Osteoblast (primary cell): ENCODE data around the gene RPA1. TPM values are rescaled to one million over a fixed set of nuclear protein-coding genes. Genes with fewer than 3 reads are reported as not detected.
"Not testable (repeated sequence)": the region's sequence is repeated elsewhere in the genome, so short reads cannot be mapped to it uniquely, and the experiment has no call there.

ENCODE experiments used
- DNase-seq: peaks from one replicate; pipeline ENCODE4 v3.0.0; 2011; ENCODE audit warnings: low spot score, mixed read lengths; ENCODE audit not compliant: insufficient read length; ENCODE audit errors: missing footprints
- H2AFZ ChIP-seq: 2 replicates; pipeline ENCODE4 v1.6.0; 2011; ENCODE audit warnings: mild to moderate bottlenecking, low read length
- H3K27ac ChIP-seq: 2 replicates; pipeline ENCODE4 v1.5.1; 2011; ENCODE audit warnings: mild to moderate bottlenecking, low read depth, low read length, moderate library complexity
- H3K27me3 ChIP-seq: 2 replicates; pipeline ENCODE4 v1.6.0; 2012; ENCODE audit warnings: mild to moderate bottlenecking, control low read depth, inconsistent platforms, low read length, moderate library complexity; ENCODE audit not compliant: insufficient read depth
- H3K36me3 ChIP-seq: 2 replicates; pipeline ENCODE4 v1.5.1; 2011; ENCODE audit warnings: mild to moderate bottlenecking, low read length, control low read depth, moderate library complexity; ENCODE audit not compliant: insufficient read depth
- H3K4me1 ChIP-seq: 2 replicates; pipeline ENCODE4 v1.5.1; 2011; ENCODE audit warnings: mild to moderate bottlenecking, low read length, control low read depth, moderate library complexity; ENCODE audit not compliant: insufficient read depth
- H3K4me2 ChIP-seq: 2 replicates; pipeline ENCODE4 v1.6.0; 2011; ENCODE audit warnings: mild to moderate bottlenecking, low read length; ENCODE audit not compliant: insufficient read depth
- H3K4me3 ChIP-seq: fragments of 200-600 bp; sonication (generic); 3 replicates; pipeline ENCODE4 v1.5.1; 2012; ENCODE audit warnings: mild to moderate bottlenecking, low read length, inconsistent platforms; ENCODE audit not compliant: insufficient read depth
- H3K79me2 ChIP-seq: 2 replicates; pipeline ENCODE4 v1.6.0; 2012; ENCODE audit warnings: mild to moderate bottlenecking, low read length, control low read depth, inconsistent platforms; ENCODE audit not compliant: insufficient read depth
- H3K9me3 ChIP-seq: 2 replicates; pipeline ENCODE4 v1.5.1; 2011; ENCODE audit warnings: low read depth, low read length, control low read depth
- H4K20me1 ChIP-seq: 2 replicates; pipeline ENCODE4 v1.6.0; 2012; ENCODE audit warnings: mild to moderate bottlenecking, low read length, control low read depth; ENCODE audit not compliant: insufficient read depth
- total RNA-seq: library from RNA; depleted of rRNA; stranded (reverse); fragments of >200 nt; gene quantifications from 2 replicates; pipeline ENCODE4 v1.2.3, GENCODE V29; 2012
- TF ChIP-seq, protein P1 (sequence below): IDR thresholded peaks from 2 replicates; pipeline ENCODE4 v1.5.1; 2011; ENCODE audit warnings: mild to moderate bottlenecking, low read depth, low read length, moderate library complexity; ENCODE audit errors: extremely low read depth

RPA1 gene
- total RNA-seq, 1 donor: 14.8 TPM

DNA sequence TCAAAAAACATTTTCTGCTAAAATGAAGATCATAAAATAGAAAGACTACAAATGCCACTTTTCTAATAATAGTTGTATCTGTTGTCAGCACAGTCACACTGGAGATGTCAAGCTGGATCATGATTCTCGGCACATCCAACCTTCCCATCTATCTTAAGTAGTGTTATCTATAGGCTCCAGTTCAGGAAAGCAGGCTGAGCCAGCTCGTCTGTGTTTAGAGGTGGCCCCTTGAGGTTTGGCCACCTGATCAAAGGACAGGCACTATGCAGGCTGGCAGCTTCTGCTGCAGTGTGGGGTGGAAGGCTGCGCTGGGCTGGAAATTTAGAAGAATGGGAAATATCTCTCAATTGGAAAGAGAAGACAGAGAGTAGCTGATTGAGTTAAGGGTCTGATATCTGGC, 32.5 kb upstream of the RPA1 start:
- no peak overlapping the region for H3K27ac ChIP-seq

DNA sequence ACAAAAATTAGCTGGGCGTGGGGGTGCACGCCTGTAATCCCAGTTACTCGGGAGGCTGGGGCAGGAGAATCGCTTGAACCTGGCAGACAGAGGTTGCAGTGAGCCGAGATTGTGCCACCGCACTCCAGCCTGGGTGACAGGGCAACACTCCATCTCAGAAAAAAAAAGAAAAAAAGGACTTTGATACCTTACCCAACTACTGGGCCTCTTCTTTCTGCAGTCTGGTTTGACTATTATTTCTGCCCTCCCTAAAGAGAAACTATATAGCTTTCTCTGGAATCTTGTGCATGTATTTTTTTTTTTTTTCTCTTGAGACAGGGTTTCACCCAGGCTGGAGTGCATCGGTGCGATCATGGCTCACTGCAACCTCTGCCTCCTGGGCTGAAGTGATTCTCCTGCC, 32.0 kb upstream of the RPA1 start:
- not testable (repeated sequence) for DNase-seq, H3K4me2 ChIP-seq, H3K27ac ChIP-seq, H3K4me3 ChIP-seq, H2AFZ ChIP-seq, H4K20me1 ChIP-seq, H3K27me3 ChIP-seq, H3K9me3 ChIP-seq, H3K79me2 ChIP-seq, H3K4me1 ChIP-seq
- peaks cover 12% of the 10 kb centered on the region for H3K36me3 ChIP-seq

More for the DNA sequence above, 32.5 kb upstream of the RPA1 start:
- peaks cover 12% of the 10 kb centered on the region for H3K36me3 ChIP-seq
- no peak overlapping the region for H2AFZ ChIP-seq
- H3K4me1 ChIP-seq: no peaks in the 10 kb centered on the region
- no peaks in the 10 kb centered on the region for H3K79me2 ChIP-seq
- H3K4me2 ChIP-seq: no peak overlapping the region
- H3K4me3 ChIP-seq: no peak overlapping the region
- H3K9me3 ChIP-seq: no peaks in the 10 kb centered on the region
- no peak for DNase-seq
- TF ChIP-seq, protein P1, sequence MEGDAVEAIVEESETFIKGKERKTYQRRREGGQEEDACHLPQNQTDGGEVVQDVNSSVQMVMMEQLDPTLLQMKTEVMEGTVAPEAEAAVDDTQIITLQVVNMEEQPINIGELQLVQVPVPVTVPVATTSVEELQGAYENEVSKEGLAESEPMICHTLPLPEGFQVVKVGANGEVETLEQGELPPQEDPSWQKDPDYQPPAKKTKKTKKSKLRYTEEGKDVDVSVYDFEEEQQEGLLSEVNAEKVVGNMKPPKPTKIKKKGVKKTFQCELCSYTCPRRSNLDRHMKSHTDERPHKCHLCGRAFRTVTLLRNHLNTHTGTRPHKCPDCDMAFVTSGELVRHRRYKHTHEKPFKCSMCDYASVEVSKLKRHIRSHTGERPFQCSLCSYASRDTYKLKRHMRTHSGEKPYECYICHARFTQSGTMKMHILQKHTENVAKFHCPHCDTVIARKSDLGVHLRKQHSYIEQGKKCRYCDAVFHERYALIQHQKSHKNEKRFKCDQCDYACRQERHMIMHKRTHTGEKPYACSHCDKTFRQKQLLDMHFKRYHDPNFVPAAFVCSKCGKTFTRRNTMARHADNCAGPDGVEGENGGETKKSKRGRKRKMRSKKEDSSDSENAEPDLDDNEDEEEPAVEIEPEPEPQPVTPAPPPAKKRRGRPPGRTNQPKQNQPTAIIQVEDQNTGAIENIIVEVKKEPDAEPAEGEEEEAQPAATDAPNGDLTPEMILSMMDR: no peak
- H3K27me3 ChIP-seq: no peaks in the 10 kb centered on the region
- no peaks in the 10 kb centered on the region for H4K20me1 ChIP-seq

DNA sequence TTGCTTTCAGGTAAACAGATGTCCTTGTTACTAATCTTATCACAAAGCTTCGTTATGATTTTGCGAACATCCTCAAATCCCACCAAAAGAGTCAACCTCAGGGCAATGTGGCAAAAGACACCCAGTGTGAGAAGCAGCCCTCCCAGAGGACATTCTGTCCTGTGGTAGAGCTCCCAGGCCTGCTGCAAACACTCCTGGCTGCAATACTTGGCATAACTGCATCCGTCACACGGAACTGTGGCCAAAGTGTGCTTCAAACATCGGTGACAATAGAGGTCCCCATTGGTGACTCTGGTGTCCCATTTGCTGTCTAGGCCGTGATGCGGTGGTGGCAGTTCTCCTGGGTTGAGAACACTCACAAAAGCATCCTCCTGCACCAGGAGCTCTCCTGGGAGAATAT, 29.6 kb upstream of the RPA1 start:
- DNase-seq: no peak
- no peaks in the 10 kb centered on the region for H4K20me1 ChIP-seq

GRCh38 chr17:1800712-1801111, 29.1 kb upstream of the RPA1 start:
- no peak overlapping the region for H3K27ac ChIP-seq
- H3K27me3 ChIP-seq: no peaks in the 10 kb centered on the region
- H2AFZ ChIP-seq: no peak overlapping the region
- no peak for DNase-seq
- no peak overlapping the region for H3K4me2 ChIP-seq
- no peaks in the 10 kb centered on the region for H4K20me1 ChIP-seq
- TF ChIP-seq, protein P1: no peak
- peaks cover 15% of the 10 kb centered on the region for H3K36me3 ChIP-seq
- H3K4me3 ChIP-seq: no peak overlapping the region
- H3K4me1 ChIP-seq: no peaks in the 10 kb centered on the region
- H3K9me3 ChIP-seq: no peaks in the 10 kb centered on the region
- no peaks in the 10 kb centered on the region for H3K79me2 ChIP-seq

More for the DNA sequence above, 29.6 kb upstream of the RPA1 start:
- Histone ChIP-seq H3K4me3 (no peak overlapping the region), H3K79me2 (no peaks in the 10 kb centered on the region), H3K4me2 (no peak overlapping the region), H3K36me3 (peaks cover 15% of the 10 kb centered on the region), H3K27me3 (no peaks in the 10 kb centered on the region), H3K9me3 (no peaks in the 10 kb centered on the region), H3K4me1 (no peaks in the 10 kb centered on the region), H3K27ac (no peak overlapping the region), H2AFZ (no peak overlapping the region)
- TF ChIP-seq, protein P1: no peak

GRCh38 chr17:1802429-1802828, 27.4 kb upstream of the RPA1 start:
- no peaks in the 10 kb centered on the region for H4K20me1 ChIP-seq
- H2AFZ ChIP-seq: no peak overlapping the region
- no peak overlapping the region for H3K4me3 ChIP-seq
- TF ChIP-seq, protein P1: no peak
- no peaks in the 10 kb centered on the region for H3K9me3 ChIP-seq
- H3K27ac ChIP-seq: no peak overlapping the region
- peaks cover 15% of the 10 kb centered on the region for H3K36me3 ChIP-seq
- no peaks in the 10 kb centered on the region for H3K4me1 ChIP-seq
- H3K4me2 ChIP-seq: no peak overlapping the region
- DNase-seq: no peak
- no peaks in the 10 kb centered on the region for H3K27me3 ChIP-seq
- no peaks in the 10 kb centered on the region for H3K79me2 ChIP-seq
